AG10803 (cell line): ENCODE data around the gene GAK.

Source experiments
- DNase-seq: peaks from one replicate; pipeline ENCODE4 v3.0.0; 2010; ENCODE audit warnings: low read depth
- H3K4me3 ChIP-seq: 2 replicates; pipeline ENCODE4 v1.5.1; 2011; ENCODE audit warnings: mild to moderate bottlenecking, low read length, control low read depth
- CTCF ChIP-seq: conservative IDR thresholded peaks from 2 replicates; pipeline ENCODE4 v1.5.1; 2011; ENCODE audit warnings: mild to moderate bottlenecking, low read length, control low read depth, inconsistent platforms

GAK gene

DNA sequence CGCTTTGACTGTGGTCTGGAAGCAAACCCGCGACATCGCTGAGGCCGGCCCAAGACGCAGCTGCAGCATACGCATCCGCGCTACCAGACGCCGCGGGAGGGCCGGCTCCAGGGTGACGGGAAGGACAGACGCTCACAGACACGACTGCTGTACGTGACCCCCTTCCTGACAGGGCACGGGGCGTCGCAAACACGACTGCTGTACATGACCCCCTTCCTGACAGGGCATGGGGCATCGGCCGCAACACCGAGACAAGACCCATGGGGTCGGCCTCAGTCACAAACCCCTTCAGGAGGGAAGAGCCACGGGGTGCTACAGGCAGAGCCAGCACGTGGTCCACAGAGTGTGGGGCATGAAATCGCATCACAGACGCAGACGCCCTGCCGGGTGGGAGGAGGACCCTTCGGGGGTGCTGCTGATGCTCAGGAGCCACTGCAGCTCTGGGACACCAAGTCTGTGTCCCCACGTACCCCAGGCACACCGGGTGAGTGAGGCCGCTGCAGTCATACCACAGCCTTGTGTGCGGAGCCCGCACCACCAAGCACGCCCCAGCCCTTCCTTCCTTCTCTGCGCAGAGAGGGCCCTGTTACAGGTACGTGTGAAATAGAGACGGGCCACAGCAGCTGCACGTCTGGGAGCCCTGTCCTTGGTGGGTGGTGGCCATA lies 67.5 kb downstream of the GAK start:
- TF ChIP-seq CTCF, result no peak
- no peak overlapping the region for H3K4me3 ChIP-seq
- DNase-seq, result no peak

DNA sequence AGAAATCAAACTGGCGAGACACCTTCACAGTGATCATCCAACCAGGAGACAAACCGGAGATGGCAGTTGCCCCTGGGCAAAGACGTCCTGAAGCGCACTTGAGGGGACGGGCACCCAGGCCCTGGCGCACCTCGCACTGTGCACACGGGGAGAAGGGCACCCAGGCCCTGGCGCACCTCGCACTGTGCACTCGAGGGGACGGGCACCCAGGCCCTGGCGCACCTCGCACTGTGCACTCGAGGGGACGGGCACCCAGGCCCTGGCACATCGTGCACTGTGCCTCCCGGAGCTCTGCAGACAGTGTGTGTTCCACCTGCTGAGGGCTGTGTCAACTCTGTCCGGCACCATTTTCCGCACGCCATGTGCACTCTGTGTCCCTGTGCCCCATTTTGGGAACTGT lies 71.6 kb downstream of the GAK start:
- no peak for TF ChIP-seq CTCF
- DNase-seq, result no peak
- H3K4me3 ChIP-seq, result no peak overlapping the region

- no peak overlapping the region for H3K4me3 ChIP-seq
- no peak for TF ChIP-seq CTCF
- no peak for DNase-seq
Observed at GRCh38 chr4:859496-859895, 72.6 kb downstream of the GAK start.

- TF ChIP-seq CTCF, result no peak
- no peak for DNase-seq
- no peak overlapping the region for H3K4me3 ChIP-seq
Observed at GRCh38 chr4:858831-859451, 73.2 kb downstream of the GAK start.

DNA sequence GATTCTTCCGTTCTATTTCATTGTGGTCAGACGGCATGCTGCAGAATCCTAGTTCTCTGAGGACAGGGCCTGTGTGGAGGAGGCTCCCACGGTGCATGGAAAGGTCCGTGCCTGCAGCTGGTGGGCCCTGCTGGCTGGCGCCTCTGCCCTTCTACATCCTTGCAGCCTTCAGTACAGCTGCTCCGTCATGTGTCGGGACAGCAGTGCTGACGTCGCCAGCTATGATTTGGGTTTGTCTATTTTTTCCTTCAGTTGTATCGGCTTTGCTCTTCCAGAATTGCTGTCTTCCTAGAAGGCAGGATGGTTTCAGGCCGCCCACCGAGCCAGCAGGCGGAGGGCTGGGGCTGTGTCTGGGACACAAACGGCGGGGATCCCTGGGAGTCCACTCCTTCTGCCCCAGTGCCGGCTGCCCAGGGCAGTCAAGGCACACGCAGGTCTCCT lies 74.1 kb downstream of the GAK start:
- no peak for TF ChIP-seq CTCF
- no peak for DNase-seq
- H3K4me3 ChIP-seq, result no peak overlapping the region

DNA sequence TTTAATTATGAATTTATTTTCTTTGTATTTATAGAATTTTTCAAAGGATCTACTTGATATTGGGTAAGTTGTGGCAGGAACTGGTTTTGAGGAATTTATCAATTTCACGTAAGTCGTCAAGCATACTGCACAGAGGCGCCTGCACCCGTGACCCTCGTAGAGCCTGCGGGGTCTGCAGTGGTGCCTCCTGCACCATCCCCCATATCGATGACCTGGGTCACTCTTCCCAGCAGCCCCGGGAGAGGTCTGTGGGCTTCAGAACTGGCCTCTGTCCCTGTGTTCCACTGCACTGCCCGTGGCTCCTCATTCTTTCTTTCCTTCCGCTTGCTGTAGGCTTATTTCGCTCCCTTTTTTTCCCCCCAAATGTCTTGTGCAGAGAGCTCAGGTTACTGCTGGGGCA lies 74.7 kb downstream of the GAK start:
- no peak for DNase-seq
- no peak for TF ChIP-seq CTCF
- no peak overlapping the region for H3K4me3 ChIP-seq

GRCh38 chr4:856225-856901 lies 75.8 kb downstream of the GAK start:
- H3K4me3 ChIP-seq, result no peak overlapping the region
- TF ChIP-seq CTCF, result no peak
- no peak for DNase-seq
